ENCODE data around the gene RASL12. TPM values are rescaled to one million over a fixed set of nuclear protein-coding genes. Genes with fewer than 3 reads are reported as not detected.

Gene RASL12
- total RNA-seq, 1 donor from 2014 or later: 0.38 TPM

DNA sequence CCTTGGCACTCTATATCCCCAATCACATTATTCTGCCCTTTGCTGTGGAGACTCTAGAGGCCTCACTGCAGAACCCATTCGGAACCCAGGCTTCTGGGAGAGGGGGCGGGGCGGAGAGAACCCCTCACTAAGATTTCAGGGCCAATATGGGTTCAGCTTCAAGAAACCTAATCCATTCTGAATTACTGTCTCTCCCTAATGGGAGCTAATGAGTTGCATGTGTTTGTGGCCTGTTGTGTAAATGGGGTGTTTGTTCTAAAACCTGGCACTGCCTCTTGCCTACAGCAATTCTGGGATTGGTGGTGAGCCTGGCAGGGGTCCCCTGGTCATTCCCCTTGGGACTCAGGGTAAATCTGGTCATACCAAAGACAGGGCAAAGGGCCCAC is 605 bp upstream of the RASL12 start:
- Mint-ChIP-seq H3K4me1 (ENCODE audit: low read depth) (peaks cover 4% of the 10 kb centered on the region), H3K27me3 (peaks cover 45% of the 10 kb centered on the region), H3K9me3 (ENCODE audit: low read depth) (no peaks in the 10 kb centered on the region), H3K27ac (no peak overlapping the region), H3K4me3 (ENCODE audit: low read depth) (peak overlapping the region; percentile 50), H3K36me3 (ENCODE audit: insufficient read depth) (no peaks in the 10 kb centered on the region)
- TF ChIP-seq, protein P1, sequence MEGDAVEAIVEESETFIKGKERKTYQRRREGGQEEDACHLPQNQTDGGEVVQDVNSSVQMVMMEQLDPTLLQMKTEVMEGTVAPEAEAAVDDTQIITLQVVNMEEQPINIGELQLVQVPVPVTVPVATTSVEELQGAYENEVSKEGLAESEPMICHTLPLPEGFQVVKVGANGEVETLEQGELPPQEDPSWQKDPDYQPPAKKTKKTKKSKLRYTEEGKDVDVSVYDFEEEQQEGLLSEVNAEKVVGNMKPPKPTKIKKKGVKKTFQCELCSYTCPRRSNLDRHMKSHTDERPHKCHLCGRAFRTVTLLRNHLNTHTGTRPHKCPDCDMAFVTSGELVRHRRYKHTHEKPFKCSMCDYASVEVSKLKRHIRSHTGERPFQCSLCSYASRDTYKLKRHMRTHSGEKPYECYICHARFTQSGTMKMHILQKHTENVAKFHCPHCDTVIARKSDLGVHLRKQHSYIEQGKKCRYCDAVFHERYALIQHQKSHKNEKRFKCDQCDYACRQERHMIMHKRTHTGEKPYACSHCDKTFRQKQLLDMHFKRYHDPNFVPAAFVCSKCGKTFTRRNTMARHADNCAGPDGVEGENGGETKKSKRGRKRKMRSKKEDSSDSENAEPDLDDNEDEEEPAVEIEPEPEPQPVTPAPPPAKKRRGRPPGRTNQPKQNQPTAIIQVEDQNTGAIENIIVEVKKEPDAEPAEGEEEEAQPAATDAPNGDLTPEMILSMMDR (IDR thresholded peaks at IDR 0.05; ENCODE audit: unreplicated experiment): no peak
- DNase-seq (ENCODE audit: low spot score, unreplicated experiment): no peak

DNA sequence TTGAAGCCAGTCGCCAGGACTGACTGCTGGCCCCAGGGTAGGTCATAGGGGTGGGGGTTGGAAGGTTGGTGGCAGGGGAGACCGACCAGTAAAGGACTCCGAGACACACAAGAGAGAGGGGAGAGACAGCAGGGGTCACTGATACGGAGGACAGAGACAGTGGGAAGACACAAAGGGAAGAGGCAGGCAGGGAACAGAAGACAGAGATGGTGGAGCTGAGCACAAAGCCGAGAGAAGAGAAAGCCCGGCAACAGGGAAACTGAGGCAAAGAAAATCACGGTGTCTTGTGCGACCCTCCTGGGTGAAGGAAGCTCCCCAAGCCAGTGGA is 510 bp downstream of the RASL12 start:
- no peaks in the 10 kb centered on the region for H3K9me3 Mint-ChIP-seq (ENCODE audit: low read depth)
- H3K4me3 Mint-ChIP-seq (ENCODE audit: low read depth): peak overlapping the region; percentile 61
- TF ChIP-seq, protein P1 (IDR thresholded peaks at IDR 0.05; ENCODE audit: unreplicated experiment): no peak
- H3K27me3 Mint-ChIP-seq: peaks cover 47% of the 10 kb centered on the region
- peak overlapping the region; percentile 89 for H3K27ac Mint-ChIP-seq
- no peak for DNase-seq (ENCODE audit: low spot score, unreplicated experiment)
- H3K36me3 Mint-ChIP-seq (ENCODE audit: insufficient read depth): no peaks in the 10 kb centered on the region
- peaks cover 4% of the 10 kb centered on the region for H3K4me1 Mint-ChIP-seq (ENCODE audit: low read depth)

DNA sequence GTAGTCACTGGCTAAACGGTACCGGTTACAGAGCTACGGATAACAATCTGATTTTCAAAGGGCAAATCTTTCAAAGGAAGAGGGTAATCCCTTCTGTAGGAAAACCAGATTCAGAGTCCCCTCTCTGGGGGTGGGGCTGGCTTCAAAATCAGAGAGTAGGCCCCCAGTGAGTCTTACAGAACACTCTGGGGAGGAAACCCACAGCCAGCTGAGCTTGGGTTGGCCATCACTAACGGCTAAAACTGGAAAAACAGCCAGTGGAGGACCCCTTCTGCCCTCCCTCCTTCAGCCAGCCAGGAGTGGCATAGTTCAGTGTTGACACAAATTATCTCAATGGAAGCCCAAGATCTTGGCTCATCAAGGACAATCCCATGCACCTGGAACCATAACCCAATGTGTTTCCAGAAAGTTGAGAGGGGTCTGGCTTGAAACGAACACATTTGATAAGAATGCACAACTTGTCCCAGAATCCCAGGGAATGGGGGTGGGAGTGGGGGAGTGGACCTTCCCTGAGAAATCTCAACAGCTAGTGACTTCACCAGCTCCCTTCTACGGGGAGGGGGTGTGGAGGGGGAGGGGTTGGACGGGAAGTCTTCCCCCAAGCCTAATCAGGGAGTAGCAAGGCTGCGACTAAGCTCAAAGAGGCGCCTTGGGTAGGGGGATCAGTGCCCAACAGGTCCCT is 1.0 kb downstream of the RASL12 start:
- Mint-ChIP-seq H3K27ac (peak overlapping the region; percentile 89), H3K9me3 (ENCODE audit: low read depth) (no peaks in the 10 kb centered on the region)

DNA sequence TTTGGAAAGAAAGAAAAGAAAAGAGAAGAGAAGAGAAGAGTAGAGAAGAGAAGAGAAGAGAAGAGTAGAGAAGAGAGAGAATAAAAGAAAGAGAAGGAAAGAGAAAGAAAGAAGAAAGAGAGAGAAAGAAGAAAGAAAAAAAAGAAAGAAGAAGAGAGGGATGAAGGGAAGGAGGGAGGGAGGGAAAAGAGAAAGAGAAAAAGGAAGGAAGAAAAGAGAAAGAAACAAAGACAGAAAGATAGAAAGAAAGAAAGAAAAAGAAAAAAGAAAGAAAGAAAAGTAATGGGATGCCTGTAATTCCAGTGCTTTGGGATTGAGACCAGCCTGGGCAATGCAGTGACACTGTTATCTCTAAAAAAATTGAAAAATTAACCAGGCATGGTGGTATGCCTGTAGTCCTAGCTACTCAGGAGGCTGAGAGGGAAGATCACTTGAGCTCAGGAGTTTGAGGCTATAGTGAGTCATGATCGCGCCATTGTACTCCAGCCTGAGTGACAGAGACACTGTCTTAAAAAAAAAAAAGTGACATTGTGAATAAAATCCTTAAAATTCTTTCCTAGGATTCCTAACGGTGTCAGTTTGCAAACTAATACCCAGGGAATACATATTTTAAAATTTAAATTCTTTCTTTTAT is 1.7 kb downstream of the RASL12 start:
- H3K9me3 Mint-ChIP-seq (ENCODE audit: low read depth): no peaks in the 10 kb centered on the region
- H3K4me3 Mint-ChIP-seq (ENCODE audit: low read depth): no peak overlapping the region

More for the DNA sequence above, 1.0 kb downstream of the RASL12 start:
- peaks cover 4% of the 10 kb centered on the region for H3K4me1 Mint-ChIP-seq (ENCODE audit: low read depth)
- TF ChIP-seq, protein P1 (IDR thresholded peaks at IDR 0.05; ENCODE audit: unreplicated experiment): no peak
- H3K27me3 Mint-ChIP-seq: peaks cover 47% of the 10 kb centered on the region
- peak overlapping the region; percentile 61 for H3K4me3 Mint-ChIP-seq (ENCODE audit: low read depth)
- no peak for DNase-seq (ENCODE audit: low spot score, unreplicated experiment)
- no peaks in the 10 kb centered on the region for H3K36me3 Mint-ChIP-seq (ENCODE audit: insufficient read depth)

DNA sequence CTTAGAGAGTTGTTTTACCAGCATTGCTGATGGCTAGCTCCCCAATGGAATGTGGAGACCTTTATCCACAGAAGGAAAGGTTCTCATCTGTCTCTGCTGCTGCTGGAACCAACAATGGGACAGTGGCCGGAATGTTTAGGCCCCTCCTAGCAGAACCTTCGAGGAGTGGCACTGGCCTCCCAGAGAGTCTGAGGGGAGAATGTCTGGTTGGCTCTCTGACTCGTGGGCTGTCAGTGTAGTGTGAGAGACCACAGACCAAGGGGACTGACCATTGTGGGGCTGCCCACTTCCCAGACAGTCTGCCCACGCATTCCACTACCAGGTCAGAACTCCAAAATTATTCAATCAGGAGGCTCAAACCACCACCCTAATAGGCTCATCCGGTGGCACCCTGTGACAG is 5.1 kb downstream of the RASL12 start:
- no peak overlapping the region for H3K4me3 Mint-ChIP-seq (ENCODE audit: low read depth)
- peaks cover 2% of the 10 kb centered on the region for H3K4me1 Mint-ChIP-seq (ENCODE audit: low read depth)
- no peaks in the 10 kb centered on the region for H3K9me3 Mint-ChIP-seq (ENCODE audit: low read depth)
- DNase-seq (ENCODE audit: low spot score, unreplicated experiment): no peak
- TF ChIP-seq, protein P1 (IDR thresholded peaks at IDR 0.05; ENCODE audit: unreplicated experiment): no peak
- H3K36me3 Mint-ChIP-seq (ENCODE audit: insufficient read depth): no peaks in the 10 kb centered on the region
- H3K27ac Mint-ChIP-seq: no peak overlapping the region
- peaks cover 24% of the 10 kb centered on the region for H3K27me3 Mint-ChIP-seq

More for the DNA sequence above, 1.7 kb downstream of the RASL12 start:
- H3K27me3 Mint-ChIP-seq: peaks cover 47% of the 10 kb centered on the region
- DNase-seq (ENCODE audit: low spot score, unreplicated experiment): no peak
- H3K27ac Mint-ChIP-seq: no peak overlapping the region
- H3K4me1 Mint-ChIP-seq (ENCODE audit: low read depth): peaks cover 4% of the 10 kb centered on the region
- TF ChIP-seq, protein P1 (IDR thresholded peaks at IDR 0.05; ENCODE audit: unreplicated experiment): no peak
- H3K36me3 Mint-ChIP-seq (ENCODE audit: insufficient read depth): no peaks in the 10 kb centered on the region
